Endodermal cell (in vitro differentiated cells): ENCODE data around the gene TRPV5. TPM values are rescaled to one million over a fixed set of nuclear protein-coding genes. Genes with fewer than 3 reads are reported as not detected.

Experiments
- DNase-seq: peaks from one replicate; pipeline ENCODE4 v3.0.0-alpha.2; 2017
- H3K27ac ChIP-seq: 2 replicates; pipeline ENCODE4 v1.5.1; 2013; ENCODE audit warnings: mild to moderate bottlenecking, low read depth, low read length, moderate library complexity
- H3K27me3 ChIP-seq: 2 replicates; pipeline ENCODE4 v1.6.1; 2013; ENCODE audit warnings: mild to moderate bottlenecking, low read length, moderate library complexity; ENCODE audit not compliant: insufficient read depth, control insufficient read depth, poor library complexity, severe bottlenecking
- H3K36me3 ChIP-seq: 2 replicates; pipeline ENCODE4 v1.7.0; 2013; ENCODE audit warnings: mild to moderate bottlenecking, low read length, moderate library complexity; ENCODE audit not compliant: control insufficient read depth, insufficient read depth
- H3K4me1 ChIP-seq: one replicate; pipeline ENCODE4 v1.7.0; 2013; ENCODE audit warnings: low read length; ENCODE audit not compliant: control insufficient read depth, insufficient read depth
- H3K4me3 ChIP-seq: 2 replicates; pipeline ENCODE4 v1.5.1; 2013; ENCODE audit warnings: mild to moderate bottlenecking, low read length, moderate library complexity
- H3K9ac ChIP-seq: 2 replicates; pipeline ENCODE4 v1.6.1; 2013; ENCODE audit warnings: mild to moderate bottlenecking, low read length, moderate library complexity; ENCODE audit not compliant: poor library complexity, severe bottlenecking; ENCODE audit errors: extremely low read depth
- H3K9me3 ChIP-seq: 2 replicates; pipeline ENCODE4 v1.6.1; 2013; ENCODE audit warnings: mild to moderate bottlenecking, low read length, moderate library complexity; ENCODE audit not compliant: control insufficient read depth
- H3K27ac Mint-ChIP-seq: 2 replicates; pipeline ENCODE4 v1.8.0; 2020; ENCODE audit warnings: mixed read lengths
- H3K27me3 Mint-ChIP-seq: 2 replicates; pipeline ENCODE4 v1.8.0; 2021; ENCODE audit warnings: mild to moderate bottlenecking, mixed read lengths; ENCODE audit not compliant: insufficient read depth
- H3K36me3 Mint-ChIP-seq: 2 replicates; pipeline ENCODE4 v1.8.0; 2020; ENCODE audit warnings: low read depth, mixed read lengths
- H3K4me1 Mint-ChIP-seq: 2 replicates; pipeline ENCODE4 v1.8.0; 2020; ENCODE audit warnings: mixed read lengths
- H3K4me3 Mint-ChIP-seq: 2 replicates; pipeline ENCODE4 v1.8.0; 2020; ENCODE audit warnings: mild to moderate bottlenecking, moderate library complexity, mixed read lengths
- H3K9me3 Mint-ChIP-seq: 2 replicates; pipeline ENCODE4 v1.8.0; 2020; ENCODE audit warnings: mild to moderate bottlenecking, mixed read lengths
- CTCF ChIP-seq: fragments of 200-600 bp; sonication (generic); conservative IDR thresholded peaks from 2 replicates; pipeline ENCODE4 v1.5.0; 2021; ENCODE audit warnings: antibody characterized with exemption, mild to moderate bottlenecking
- WGBS, 2 experiments: methylation state at CpG; one replicate each; pipeline versions ENCODE4 v1.1.5 to v1.1.7; 2013; ENCODE audit warnings: missing lambda C conversion rate in 2 of 2, mixed read lengths in 1 of 2; ENCODE audit not compliant: insufficient coverage in 1 of 2, insufficient read length in 1 of 2; 5-methylcytosine and 5-hydroxymethylcytosine counted together
- total RNA-seq, 2 donors: library from RNA; stranded (reverse); fragmentation: NEBNext Ultra II Directional in 1 of 2; extraction: Animal tissue kit (Norgen Biotek cat#: 25700) in 1 of 2; gene quantifications; 2 replicates in 1 of 2; 3 replicates in 1 of 2; pipeline ENCODE4 v1.2.1, GENCODE V29; 2021

TRPV5 gene
- total RNA-seq, 2 donors from 2014 or later: 0.15 to 0.22 TPM

- peaks cover 8% of the 10 kb centered on the region for H3K4me1 Mint-ChIP-seq
- 94 to 96% methylated on average over 3 to 7 of the region's 7 CpGs for WGBS, 2 experiments
These were observed 49.8 kb downstream of the TRPV5 start for GRCh38 chr7:142883571-142884285.

GRCh38 chr7:142883145-142883544 is 50.4 kb downstream of the TRPV5 start:
- Mint-ChIP-seq H3K9me3 (no peaks in the 10 kb centered on the region), H3K4me3 (no peak overlapping the region), H3K36me3 (no peaks in the 10 kb centered on the region), H3K4me1 (peaks cover 8% of the 10 kb centered on the region), H3K27ac (no peak overlapping the region), H3K27me3 (peaks cover 19% of the 10 kb centered on the region)
- H3K9me3 ChIP-seq: no peaks in the 10 kb centered on the region
- DNase-seq: peak; percentile 20
- TF ChIP-seq CTCF: no peak
- H3K4me1 ChIP-seq: no peaks in the 10 kb centered on the region
- H3K36me3 ChIP-seq: no peaks in the 10 kb centered on the region
- H3K9ac ChIP-seq: no peak overlapping the region
- H3K27ac ChIP-seq: no peak overlapping the region
- 93 to 98% methylated on average over 10 of the region's 10 CpGs for WGBS, 2 experiments
- no peak overlapping the region for H3K4me3 ChIP-seq
- H3K27me3 ChIP-seq: peaks cover 5% of the 10 kb centered on the region

More at GRCh38 chr7:142883571-142884285, 49.8 kb downstream of the TRPV5 start:
- H3K36me3 Mint-ChIP-seq: no peaks in the 10 kb centered on the region
- no peak overlapping the region for H3K9ac ChIP-seq
- no peaks in the 10 kb centered on the region for H3K9me3 ChIP-seq
- H3K27ac ChIP-seq: no peak overlapping the region
- H3K4me1 ChIP-seq: no peaks in the 10 kb centered on the region
- no peaks in the 10 kb centered on the region for H3K36me3 ChIP-seq
- no peak overlapping the region for H3K27ac Mint-ChIP-seq
- DNase-seq: peak; percentile 23
- H3K27me3 ChIP-seq: peaks cover 5% of the 10 kb centered on the region
- TF ChIP-seq CTCF: no peak
- H3K4me3 ChIP-seq: no peak overlapping the region
- H3K9me3 Mint-ChIP-seq: no peaks in the 10 kb centered on the region
- H3K4me3 Mint-ChIP-seq: no peak overlapping the region
- H3K27me3 Mint-ChIP-seq: peaks cover 16% of the 10 kb centered on the region

GRCh38 chr7:142882338-142882678 is 51.2 kb downstream of the TRPV5 start:
- 87 to 100% methylated on average over 2 to 5 of the region's 5 CpGs for WGBS, 2 experiments
- H3K9ac ChIP-seq: no peak overlapping the region
- peaks cover 5% of the 10 kb centered on the region for H3K27me3 ChIP-seq
- no peaks in the 10 kb centered on the region for H3K9me3 ChIP-seq
- Mint-ChIP-seq H3K4me3 (no peak overlapping the region), H3K4me1 (peaks cover 7% of the 10 kb centered on the region), H3K27ac (no peak overlapping the region), H3K9me3 (no peaks in the 10 kb centered on the region), H3K27me3 (peaks cover 21% of the 10 kb centered on the region), H3K36me3 (no peaks in the 10 kb centered on the region)
- H3K36me3 ChIP-seq: no peaks in the 10 kb centered on the region
- peak; percentile 1 for DNase-seq
- no peak overlapping the region for H3K4me3 ChIP-seq
- H3K27ac ChIP-seq: no peak overlapping the region
- no peak for TF ChIP-seq CTCF
- no peaks in the 10 kb centered on the region for H3K4me1 ChIP-seq
